ENCODE results near the gene EDEM3. TPM values are rescaled to one million over a fixed set of nuclear protein-coding genes. Genes with fewer than 3 reads are reported as not detected.

EDEM3 gene
- total and polyA plus RNA-seq, 11 donors = 7.2 to 28.6 (median 17.6) TPM

DNA sequence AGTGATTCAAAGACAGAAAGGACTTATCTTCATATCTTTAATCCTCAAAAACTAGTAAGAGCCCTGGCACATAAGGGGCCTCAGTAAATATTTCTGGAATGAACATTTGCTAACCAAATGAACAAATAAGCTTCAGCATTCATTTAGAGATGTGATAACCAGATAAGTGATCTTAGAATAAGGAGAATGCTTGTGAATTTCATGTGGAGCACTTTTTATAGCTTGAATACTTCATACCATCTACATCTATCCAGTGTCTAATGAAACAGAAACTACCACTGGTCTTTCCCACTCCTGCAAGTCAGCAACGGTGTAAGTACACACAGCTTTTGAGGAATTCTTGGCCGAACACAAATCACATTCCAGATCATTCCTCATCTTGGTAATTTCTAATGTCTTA lies 38.5 kb downstream of the EDEM3 start:
- 90 to 94% (median 92%) methylated on average over 2 of the region's 2 CpGs for WGBS, 4 donors
- peaks cover 0 to 100% (median 98%) of the 10 kb centered on the region in 9 donors for H3K36me3 ChIP-seq
- intact Hi-C loops (cut with DNase I) = no loop called here

GRCh38 chr1:184709418-184709817 lies 45.2 kb downstream of the EDEM3 start:
- Histone ChIP-seq H3K4me3 (no peak overlapping the region), H3K4me1 (no peaks in the 10 kb centered on the region), H3K27me3 (no peaks in the 10 kb centered on the region), H3K36me3 (peaks cover 2 to 100% (median 98%) of the 10 kb centered on the region in 9 donors), H3K27ac (no peak overlapping the region), H3K9me3 (no peaks in the 10 kb centered on the region)
- intact Hi-C loops (cut with DNase I) = no loop called here
- DNase-seq = no peak
- no peak for ATAC-seq
- TF ChIP-seq CTCF (IDR thresholded peaks at IDR 0.05) = no peak
- TF ChIP-seq POLR2A (IDR thresholded peaks at IDR 0.05) = no peak

More for the DNA sequence above, 38.5 kb downstream of the EDEM3 start:
- no peaks in the 10 kb centered on the region for H3K9me3 ChIP-seq
- H3K27ac ChIP-seq = no peak overlapping the region
- H3K27me3 ChIP-seq = no peaks in the 10 kb centered on the region
- H3K4me3 ChIP-seq = no peak overlapping the region
- DNase-seq (no peak), ATAC-seq (no peak)
- no peak for TF ChIP-seq CTCF (IDR thresholded peaks at IDR 0.05)
- TF ChIP-seq POLR2A (IDR thresholded peaks at IDR 0.05) = no peak
- peaks cover 0 to 3% (median 0%) of the 10 kb centered on the region in 12 donors for H3K4me1 ChIP-seq

- no peaks in the 10 kb centered on the region for H3K4me1 ChIP-seq
- no peaks in the 10 kb centered on the region for H3K9me3 ChIP-seq
- no peak overlapping the region for H3K4me3 ChIP-seq
- no peak overlapping the region for H3K27ac ChIP-seq
- no peak for ATAC-seq
- no peak for TF ChIP-seq CTCF (IDR thresholded peaks at IDR 0.05)
- TF ChIP-seq POLR2A (IDR thresholded peaks at IDR 0.05) = no peak
- peaks cover 2 to 100% (median 98%) of the 10 kb centered on the region in 9 donors for H3K36me3 ChIP-seq
- 77 to 90% (median 85%) methylated on average over 6 of the region's 6 CpGs for WGBS, 4 donors
- DNase-seq = no peak
- intact Hi-C loops (cut with DNase I) = no loop called here
- H3K27me3 ChIP-seq = no peaks in the 10 kb centered on the region
Observed at GRCh38 chr1:184708084-184708676, 46.5 kb downstream of the EDEM3 start.

GRCh38 chr1:184705271-184705670 lies 49.4 kb downstream of the EDEM3 start:
- no peak for DNase-seq
- no peak for ATAC-seq
- 94 to 97% (median 96%) methylated on average over 1 of the region's 1 CpG for WGBS, 4 donors
- no peak overlapping the region for H3K27ac ChIP-seq
- intact Hi-C loops (cut with DNase I) = no loop called here
- no peaks in the 10 kb centered on the region for H3K9me3 ChIP-seq
- no peak overlapping the region for H3K4me3 ChIP-seq
- TF ChIP-seq POLR2A (IDR thresholded peaks at IDR 0.05) = no peak
- TF ChIP-seq CTCF (IDR thresholded peaks at IDR 0.05) = no peak
- peaks cover 2 to 100% (median 99%) of the 10 kb centered on the region in 9 donors for H3K36me3 ChIP-seq
- peaks cover 0 to 8% (median 0%) of the 10 kb centered on the region in 12 donors for H3K4me1 ChIP-seq
- no peaks in the 10 kb centered on the region for H3K27me3 ChIP-seq

Measured in heart left ventricle (tissue), 16 donors.